Panc1 (cell line): ENCODE results near the gene ZNF444.

Experiments used
- CTCF ChIP-seq: fragments of 450-650 bp; IDR thresholded peaks from 2 replicates; pipeline ENCODE4 v1.5.1; 2017; ENCODE audit warnings: mild to moderate bottlenecking
- POLR2AphosphoS5 ChIP-seq: IDR thresholded peaks from 2 replicates; pipeline ENCODE4 v1.6.1; 2012; ENCODE audit warnings: mild to moderate bottlenecking, low read depth, low read length, moderate library complexity
- SIN3A ChIP-seq: IDR thresholded peaks from 2 replicates; pipeline ENCODE4 v1.6.1; 2012; ENCODE audit warnings: low read depth, mild to moderate bottlenecking, low read length, moderate library complexity, borderline replicate concordance; ENCODE audit not compliant: insufficient read depth
- TF ChIP-seq, protein P1 (sequence below), 2 experiments: IDR thresholded peaks; 2 replicates each; pipeline ENCODE4 v1.6.1; 2011 to 2012; ENCODE audit warnings: low read depth in 2 of 2, control low read depth in 1 of 2, low read length in 1 of 2, mild to moderate bottlenecking in 1 of 2, moderate library complexity in 1 of 2; ENCODE audit not compliant: insufficient read depth in 1 of 2

- TF ChIP-seq CTCF (no peak), POLR2AphosphoS5 (no peak), SIN3A (no peak)
- TF ChIP-seq, protein P1, sequence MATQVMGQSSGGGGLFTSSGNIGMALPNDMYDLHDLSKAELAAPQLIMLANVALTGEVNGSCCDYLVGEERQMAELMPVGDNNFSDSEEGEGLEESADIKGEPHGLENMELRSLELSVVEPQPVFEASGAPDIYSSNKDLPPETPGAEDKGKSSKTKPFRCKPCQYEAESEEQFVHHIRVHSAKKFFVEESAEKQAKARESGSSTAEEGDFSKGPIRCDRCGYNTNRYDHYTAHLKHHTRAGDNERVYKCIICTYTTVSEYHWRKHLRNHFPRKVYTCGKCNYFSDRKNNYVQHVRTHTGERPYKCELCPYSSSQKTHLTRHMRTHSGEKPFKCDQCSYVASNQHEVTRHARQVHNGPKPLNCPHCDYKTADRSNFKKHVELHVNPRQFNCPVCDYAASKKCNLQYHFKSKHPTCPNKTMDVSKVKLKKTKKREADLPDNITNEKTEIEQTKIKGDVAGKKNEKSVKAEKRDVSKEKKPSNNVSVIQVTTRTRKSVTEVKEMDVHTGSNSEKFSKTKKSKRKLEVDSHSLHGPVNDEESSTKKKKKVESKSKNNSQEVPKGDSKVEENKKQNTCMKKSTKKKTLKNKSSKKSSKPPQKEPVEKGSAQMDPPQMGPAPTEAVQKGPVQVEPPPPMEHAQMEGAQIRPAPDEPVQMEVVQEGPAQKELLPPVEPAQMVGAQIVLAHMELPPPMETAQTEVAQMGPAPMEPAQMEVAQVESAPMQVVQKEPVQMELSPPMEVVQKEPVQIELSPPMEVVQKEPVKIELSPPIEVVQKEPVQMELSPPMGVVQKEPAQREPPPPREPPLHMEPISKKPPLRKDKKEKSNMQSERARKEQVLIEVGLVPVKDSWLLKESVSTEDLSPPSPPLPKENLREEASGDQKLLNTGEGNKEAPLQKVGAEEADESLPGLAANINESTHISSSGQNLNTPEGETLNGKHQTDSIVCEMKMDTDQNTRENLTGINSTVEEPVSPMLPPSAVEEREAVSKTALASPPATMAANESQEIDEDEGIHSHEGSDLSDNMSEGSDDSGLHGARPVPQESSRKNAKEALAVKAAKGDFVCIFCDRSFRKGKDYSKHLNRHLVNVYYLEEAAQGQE (IDR thresholded peaks at IDR 0.05; ENCODE audit: insufficient read depth in 1 of 2, low read depth in 2 of 2, low read length in 1 of 2): no peak
Observed at GRCh38 chr19:56201973-56202372, 60.9 kb downstream of the ZNF444 start, which contains the start of gene ZSCAN5C.
